HG03064 (cell line): ENCODE data around the gene MLLT1.

Experiments used
- ATAC-seq: cut with Tn5 transposase; IDR thresholded peaks from one replicate; pipeline ENCODE4 v1.9.1; 2021; ENCODE audit warnings: low read depth; ENCODE audit not compliant: unreplicated experiment

Gene MLLT1

GRCh38 chr19:6236310-6237291, 43.2 kb downstream of the MLLT1 start:
- ATAC-seq, result no peak

- no peak for ATAC-seq
Observed at GRCh38 chr19:6235031-6235951, 44.5 kb downstream of the MLLT1 start.

GRCh38 chr19:6234527-6234926, 45.2 kb downstream of the MLLT1 start:
- no peak for ATAC-seq

- no peak for ATAC-seq
Observed at GRCh38 chr19:6233827-6234511, 45.8 kb downstream of the MLLT1 start.

- no peak for ATAC-seq
Observed at GRCh38 chr19:6233056-6233826, 46.5 kb downstream of the MLLT1 start.

GRCh38 chr19:6232601-6233055, 47.1 kb downstream of the MLLT1 start:
- ATAC-seq, result no peak

- no peak for ATAC-seq
Observed at GRCh38 chr19:6230991-6231448, 48.8 kb downstream of the MLLT1 start.

GRCh38 chr19:6229951-6230712, 49.6 kb downstream of the MLLT1 start:
- no peak for ATAC-seq

GRCh38 chr19:6229216-6229913, 50.4 kb downstream of the MLLT1 start:
- no peak for ATAC-seq

- no peak for ATAC-seq
Observed at GRCh38 chr19:6228551-6229215, 51.1 kb downstream of the MLLT1 start.

GRCh38 chr19:6227936-6228325, 51.8 kb downstream of the MLLT1 start:
- ATAC-seq, result no peak

- ATAC-seq, result no peak
Observed at GRCh38 chr19:6227156-6227935, 52.4 kb downstream of the MLLT1 start.

GRCh38 chr19:6226444-6227155, 53.2 kb downstream of the MLLT1 start:
- ATAC-seq, result no peak

GRCh38 chr19:6226012-6226411, 53.8 kb downstream of the MLLT1 start:
- no peak for ATAC-seq

GRCh38 chr19:6225232-6225865, 54.4 kb downstream of the MLLT1 start:
- no peak for ATAC-seq

GRCh38 chr19:6224308-6224675, 55.5 kb downstream of the MLLT1 start:
- no peak for ATAC-seq
